ENCODE results near the gene MICAL2.
"Not testable (repeated sequence)": the region's sequence is repeated elsewhere in the genome, so short reads cannot be mapped to it uniquely, and the experiment has no call there.

MICAL2 gene

DNA sequence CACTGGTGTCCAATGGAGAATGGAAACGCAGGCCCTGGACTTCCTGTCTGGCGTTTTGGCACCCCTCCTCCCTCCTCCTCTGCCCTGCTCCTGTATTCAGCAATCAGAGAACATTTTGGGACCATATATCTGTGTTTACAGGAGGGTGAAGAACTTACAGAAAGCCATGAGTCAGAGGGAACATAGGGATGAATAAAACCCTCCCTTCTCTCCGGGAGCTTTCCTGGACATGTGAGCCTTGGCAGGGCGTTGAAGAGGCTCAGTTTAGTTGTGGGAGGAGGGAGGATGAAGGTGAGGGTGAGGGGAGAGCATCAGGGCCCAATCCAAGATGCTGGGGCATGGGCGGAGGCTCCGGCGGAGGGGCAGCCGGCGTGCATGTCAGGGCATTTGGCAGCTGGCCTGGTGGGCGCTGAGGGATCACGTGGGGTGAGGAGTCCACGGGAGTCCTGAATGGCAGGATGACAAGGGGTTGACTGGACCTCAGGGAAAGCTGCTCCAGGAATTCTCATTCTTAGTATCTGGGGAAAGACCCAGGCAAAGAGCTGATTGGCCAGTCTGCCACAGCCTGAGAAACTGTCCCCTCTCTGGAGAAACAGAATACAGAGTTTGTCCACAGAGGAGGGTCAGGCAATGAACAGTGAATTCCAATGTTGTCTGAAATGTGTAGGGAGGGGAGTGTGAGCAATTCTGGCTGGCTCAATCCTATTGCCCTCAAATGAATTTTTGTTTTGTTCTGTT is 28.9 kb downstream of the MICAL2 start:
- no peak for DNase-seq

DNA sequence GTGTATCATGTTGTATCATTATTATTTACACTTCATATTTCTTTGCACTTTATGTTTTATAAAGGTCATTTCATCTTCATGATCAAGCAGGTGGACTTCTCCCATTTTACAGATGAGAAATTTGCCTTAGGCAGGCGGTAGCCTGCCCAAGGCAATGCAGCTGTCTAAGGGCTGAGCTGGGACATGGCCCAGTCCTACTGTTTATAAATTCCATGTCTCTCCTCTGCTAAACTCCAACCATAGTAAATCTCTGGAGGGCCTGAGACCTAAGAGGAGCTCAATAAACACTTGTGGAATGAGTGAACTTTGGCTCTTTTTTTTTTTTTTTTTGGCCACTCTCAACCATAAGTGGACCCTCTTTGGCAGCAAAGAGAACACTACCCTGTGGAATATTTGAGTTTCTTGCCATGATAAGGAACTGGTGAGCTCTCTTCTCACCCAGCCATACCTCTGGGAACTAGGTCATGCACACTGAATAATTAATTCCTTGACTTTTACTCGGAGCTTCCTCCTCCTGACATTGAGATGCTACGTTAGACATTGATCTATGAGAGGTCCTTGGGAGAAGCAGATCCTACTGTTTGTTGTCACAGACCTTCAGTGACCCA is 29.9 kb downstream of the MICAL2 start:
- no peak for DNase-seq

DNA sequence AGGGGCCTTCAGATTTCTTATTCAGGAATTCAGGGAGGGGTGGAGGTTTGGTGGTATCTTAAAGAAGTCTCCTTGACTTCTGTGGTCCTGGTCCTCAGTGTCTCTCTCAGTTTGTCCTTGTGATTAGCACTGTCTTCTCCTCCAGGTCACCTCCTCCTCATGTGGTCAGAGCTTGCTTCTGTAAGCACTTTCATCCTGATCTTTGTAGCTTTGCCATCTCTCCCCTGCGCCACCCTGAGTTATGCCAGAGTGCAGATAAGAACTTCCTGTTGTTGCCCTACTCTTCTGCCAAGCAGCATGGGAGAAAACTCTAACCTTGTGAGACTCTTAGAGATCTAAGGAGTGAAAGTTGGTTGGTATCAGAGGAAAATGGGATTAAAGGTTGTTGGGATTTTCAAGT is 30.9 kb downstream of the MICAL2 start:
- DNase-seq = peak; percentile 37

DNA sequence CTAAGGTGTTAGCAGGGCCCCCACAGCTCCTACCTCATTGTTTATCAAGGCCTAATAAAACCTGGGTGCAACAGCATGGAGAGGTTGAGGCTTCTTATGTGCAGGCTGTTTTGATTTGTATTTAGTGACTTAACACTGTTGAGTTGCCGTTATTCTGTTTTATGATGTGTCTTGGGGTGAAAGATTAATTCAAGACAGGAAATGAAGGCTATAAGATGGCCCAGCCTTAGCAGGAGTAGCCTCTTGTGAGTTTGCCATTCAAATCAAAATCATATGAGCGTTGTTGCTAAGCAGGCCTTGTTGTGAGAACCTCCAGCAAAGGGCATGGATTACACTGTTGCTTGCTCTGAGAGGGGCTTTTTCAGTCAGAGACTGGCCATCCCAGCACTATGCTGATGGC is 31.8 kb downstream of the MICAL2 start:
- no peak for DNase-seq

DNA sequence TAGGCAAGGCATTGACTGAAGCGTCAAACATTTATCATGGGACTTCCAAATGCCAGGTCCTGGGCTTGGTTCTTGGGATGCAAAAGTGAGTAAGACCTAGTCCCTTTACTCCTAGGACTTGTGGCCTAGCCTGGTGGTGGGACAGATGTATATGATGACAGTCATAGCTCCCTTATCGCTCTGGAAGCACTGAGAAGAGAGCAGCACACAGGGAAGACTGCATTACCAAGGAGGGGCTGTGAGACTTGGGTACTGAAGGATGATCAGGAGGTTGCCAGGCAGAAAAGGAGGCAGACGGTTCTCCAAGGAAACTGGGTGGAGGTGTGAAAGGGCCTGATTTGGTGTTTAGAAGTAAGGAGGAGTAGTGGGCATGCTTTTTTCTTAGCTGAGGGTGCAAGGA is 32.5 kb downstream of the MICAL2 start:
- no peak for DNase-seq

DNA sequence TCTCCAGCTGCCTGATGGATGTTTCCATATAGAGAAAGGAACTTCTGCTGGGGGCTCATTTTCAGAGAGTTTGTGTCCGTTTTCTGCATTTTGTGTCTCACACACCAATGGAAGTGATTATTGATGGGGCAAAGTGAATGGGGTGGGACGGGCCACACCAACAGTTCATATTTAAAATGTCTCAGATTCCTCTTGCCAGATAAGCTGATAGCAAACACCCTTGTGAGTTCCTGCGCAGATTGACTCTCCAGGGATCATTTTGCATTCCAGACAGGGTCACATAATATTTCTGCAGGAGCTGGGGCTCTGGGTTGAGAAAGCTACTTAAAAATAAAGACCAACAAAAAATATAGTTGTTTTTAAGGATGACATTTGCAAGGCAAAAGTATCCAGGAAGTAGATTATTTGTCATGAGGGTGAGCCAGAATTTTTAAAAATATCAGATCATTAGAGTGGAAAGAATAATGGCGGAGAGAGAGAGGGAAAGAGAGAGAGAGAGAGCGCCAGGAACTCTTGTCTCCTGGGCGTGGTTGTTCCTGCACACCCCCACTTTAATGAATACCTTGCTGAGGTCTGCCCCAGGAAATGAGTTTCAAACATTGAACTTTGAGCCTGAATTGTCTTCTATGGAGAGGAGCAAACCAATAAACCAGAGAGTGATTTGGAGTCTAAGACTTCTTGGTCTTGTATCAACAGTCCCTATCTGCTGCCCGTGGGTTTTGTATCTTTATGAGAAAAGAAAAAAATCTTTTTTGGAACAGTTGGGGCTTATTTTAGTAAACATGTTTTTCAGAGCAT is 33.3 kb downstream of the MICAL2 start:
- no peak for DNase-seq

DNA sequence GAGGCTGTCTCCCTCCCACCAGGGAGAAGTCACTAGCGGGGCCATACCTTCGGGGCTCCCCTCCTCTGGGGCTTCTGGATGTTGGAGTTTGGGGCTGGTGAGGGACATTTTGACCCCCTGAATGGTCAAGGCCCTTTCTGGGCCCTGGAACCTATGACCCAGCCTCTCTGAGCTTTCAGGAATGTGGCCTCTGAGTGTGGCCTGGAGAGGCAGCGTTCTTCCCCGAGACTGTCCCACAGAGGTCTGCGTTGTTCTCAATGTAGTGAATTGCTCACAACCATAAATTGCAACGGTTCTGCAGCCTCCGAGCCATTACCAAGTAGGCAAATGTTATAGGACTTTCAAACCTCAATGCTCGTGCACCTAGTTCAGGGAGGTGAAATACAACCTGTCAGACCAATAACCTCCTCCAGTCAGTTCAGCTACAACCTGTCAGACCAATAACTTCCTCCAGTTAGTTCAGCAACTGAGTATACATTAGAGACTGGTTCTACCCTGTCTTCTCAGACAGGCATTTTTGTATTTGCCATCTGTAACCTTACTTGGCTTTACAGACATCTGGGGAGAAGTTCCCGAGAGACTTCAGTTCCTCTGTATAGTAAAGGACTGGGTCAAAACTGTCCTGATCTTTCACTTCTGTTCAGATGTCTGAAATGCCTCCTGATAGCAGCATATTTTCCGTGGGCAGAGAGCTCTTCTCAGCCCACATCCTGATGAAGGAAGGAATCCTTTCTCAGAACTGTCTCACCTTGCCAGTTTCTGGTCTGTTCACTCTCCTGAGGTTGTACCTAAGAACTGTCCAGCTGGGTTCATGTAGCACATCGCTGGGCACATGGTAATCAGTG is 34.2 kb downstream of the MICAL2 start:
- no peak for DNase-seq

DNA sequence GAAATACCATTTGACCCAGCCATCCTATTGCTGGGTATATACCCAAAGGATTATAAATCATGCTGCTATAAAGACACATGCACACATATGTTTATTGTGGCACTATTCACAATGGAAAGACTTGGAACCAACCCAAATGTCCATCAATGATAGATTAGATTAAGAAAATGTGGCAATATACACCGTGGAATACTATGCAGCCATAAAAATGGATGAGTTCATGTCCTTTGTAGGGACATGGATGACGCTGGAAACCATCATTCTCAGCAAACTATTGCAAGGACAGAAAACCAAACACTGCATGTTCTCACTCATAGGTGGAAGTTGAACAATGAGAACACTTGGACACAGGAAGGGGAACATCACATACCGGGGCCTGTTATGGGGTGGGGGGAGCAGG is 36.3 kb downstream of the MICAL2 start:
- not testable (repeated sequence) for DNase-seq

DNA sequence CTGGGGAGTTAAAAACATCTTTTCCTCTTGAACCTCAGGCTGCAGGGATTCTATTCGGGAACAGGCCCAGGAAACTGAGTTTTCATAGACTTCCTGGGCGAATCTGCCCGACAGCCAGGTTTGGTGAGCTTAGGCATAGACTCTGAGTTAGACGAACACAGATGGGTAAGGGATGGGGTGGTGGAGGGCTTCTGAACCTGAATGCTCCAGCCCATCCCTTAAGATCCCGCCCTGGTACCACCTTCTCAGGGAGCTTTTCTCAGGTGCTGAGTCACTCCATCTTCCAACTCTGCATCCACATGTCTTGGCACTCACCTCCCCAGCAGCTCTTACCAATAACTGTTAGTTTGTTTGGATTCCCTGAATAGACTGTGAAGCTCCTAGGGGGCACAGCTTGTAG is 37.4 kb downstream of the MICAL2 start:
- DNase-seq = no peak

DNA sequence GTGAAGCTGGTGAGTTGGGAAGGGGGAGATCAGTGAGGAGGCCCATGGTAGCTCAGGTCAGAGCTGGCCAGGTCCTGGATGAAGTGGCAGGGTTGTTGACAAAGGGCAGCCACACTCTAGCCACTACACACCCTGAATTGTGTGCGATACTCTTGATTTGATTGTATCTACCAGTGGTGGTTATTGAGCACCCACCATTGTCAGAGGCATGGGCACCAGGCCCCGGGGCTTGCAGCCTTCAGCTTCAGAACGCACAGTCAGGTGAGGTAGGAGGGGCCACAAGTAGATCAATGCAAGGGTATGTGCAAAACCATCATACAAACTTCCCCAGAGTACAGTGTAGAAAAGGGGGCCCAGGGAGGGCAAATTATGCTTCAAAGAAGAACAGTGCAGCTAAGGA is 38.1 kb downstream of the MICAL2 start:
- no peak for DNase-seq

DNA sequence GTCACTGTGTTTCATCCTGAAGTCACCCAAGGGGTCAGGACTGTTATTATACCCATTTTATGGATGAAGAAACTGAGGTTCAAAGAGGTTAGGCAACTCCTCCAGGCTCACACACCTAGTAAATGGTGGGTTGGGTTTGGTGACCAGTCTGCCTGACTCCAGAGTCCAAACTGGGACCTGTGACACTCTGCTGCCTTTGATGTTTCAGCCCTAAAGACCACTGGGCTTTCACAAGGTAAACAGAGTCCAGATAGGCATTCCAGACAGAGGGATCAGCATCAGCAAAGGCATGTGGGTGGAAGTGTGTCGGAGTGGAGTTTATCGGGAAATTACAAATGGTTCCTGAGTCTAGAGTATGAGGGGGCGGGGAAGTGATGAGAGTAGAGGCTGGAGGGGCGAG is 38.5 kb downstream of the MICAL2 start:
- no peak for DNase-seq

DNA sequence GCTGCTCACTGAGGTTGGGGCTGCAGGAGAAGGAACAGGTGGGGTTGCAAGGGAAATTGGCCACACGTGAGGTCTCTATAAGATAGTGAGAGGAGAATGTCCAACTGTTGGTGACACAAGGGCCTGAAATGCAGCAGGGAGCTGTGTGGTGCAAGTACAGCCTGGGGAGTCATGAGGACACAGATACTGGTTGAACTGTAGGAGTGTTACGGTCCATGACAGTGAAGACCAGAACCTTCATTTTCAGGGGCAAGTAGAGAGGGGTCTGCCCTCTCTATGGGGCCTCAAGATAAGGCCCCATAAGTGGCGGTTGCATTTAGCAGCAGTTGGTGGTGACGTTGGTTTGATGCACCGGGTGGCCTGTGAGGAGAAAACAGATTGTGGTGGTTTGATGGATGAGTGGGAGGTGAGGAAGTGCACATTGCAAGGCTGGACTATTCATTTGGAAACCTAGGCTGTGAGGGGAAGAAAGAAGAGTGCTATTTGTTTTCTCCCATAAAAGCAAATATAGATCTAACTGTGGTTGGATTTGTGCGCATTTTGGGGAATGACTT is 39.4 kb downstream of the MICAL2 start:
- no peak for DNase-seq

DNA sequence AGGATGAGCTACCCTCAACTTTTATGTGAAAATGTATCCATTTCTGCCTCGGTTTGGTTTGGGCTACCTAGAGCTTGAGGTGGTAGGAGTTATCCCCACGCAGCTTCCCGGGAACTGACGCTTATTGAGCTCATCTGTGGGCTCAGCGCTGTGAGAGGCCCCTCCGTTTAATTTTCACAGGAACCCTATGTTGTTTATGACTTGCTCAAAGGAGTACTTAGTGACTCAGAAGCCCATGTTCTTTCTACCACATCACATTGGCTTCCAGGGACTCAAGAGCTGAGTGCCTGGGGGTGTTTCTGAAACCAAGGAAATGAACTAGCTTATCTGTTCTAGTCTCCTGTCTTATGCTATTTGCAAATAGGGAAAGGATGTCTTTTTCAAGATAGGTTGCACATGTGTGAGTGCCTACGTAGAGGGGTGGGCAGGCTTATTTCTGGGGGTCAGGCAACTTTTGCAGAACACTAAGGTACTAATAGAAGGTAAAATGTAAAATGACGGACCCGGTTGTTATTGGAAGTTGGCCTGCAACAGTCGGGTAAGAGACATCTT is 40.5 kb downstream of the MICAL2 start:
- no peak for DNase-seq

DNA sequence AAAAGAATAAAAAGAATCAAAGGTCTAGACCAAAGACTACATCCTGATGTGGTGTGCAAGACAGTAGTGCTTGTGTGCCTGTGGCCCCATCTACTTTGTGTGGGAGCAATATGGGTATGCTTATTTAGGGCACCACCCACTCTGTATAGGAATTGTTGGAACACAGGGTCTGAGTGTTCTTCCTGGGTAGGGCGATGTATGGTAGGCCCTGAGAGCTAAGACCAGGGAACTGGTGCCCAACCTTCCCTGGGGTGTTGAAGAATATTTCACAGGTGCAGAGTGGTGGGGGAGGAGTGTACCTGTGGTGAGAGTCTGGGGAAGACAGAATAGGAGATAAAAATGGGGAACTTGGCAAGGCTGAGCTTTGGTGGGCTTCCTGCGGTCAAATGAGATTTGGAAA is 41.9 kb downstream of the MICAL2 start:
- DNase-seq = no peak

DNA sequence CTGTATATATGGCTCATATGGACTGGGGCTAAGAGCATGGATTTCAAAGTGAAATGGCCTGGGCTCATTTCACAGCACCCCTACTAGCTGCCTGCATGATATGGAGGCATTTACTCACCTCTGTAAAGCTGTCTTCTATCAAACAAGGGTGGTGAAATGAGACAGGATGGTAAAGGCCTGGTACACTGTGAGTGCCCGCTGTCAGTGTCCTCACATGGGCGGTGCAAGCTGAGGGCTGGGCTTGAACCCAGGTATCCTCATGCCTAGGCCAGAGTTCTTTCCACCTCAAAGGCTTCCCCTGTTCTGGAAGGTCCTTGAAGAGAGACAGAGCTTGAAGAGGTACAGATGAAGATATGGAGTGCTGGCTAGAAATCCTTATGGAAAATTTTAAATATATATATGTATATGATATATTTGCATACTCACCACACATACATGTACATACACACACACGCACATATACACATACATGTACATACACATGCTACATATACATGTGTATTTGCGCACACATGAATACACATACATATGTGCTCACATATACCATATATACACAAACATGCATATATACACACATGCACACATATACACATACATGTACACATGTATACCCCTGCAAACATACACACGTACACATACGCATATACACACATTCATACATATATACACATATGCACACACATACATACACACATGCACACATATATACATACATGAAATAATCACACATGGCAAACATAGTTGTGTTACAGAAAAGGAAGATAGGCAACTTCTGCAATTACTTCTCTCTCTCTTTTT is 44.7 kb downstream of the MICAL2 start:
- no peak for DNase-seq

DNA sequence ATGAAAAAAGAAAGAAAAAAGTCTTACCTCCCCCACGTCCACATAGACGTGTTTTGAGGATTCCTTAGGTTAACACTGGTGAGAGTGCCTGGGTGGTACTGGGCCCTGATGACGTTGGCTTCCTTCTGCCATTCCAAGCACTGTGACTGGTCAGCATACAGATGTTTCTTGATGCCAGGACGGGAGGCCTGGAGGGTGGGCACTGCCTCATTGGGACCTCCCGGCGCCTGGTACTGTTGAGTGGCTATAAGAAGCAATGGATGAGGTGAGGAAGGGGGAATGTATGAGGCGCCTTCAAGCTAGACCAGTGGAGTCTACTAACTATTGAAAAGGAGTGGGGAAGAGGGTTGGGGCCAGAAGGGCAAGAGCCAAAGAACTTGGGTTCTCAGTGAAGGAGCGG is 45.3 kb downstream of the MICAL2 start:
- DNase-seq = no peak

DNA sequence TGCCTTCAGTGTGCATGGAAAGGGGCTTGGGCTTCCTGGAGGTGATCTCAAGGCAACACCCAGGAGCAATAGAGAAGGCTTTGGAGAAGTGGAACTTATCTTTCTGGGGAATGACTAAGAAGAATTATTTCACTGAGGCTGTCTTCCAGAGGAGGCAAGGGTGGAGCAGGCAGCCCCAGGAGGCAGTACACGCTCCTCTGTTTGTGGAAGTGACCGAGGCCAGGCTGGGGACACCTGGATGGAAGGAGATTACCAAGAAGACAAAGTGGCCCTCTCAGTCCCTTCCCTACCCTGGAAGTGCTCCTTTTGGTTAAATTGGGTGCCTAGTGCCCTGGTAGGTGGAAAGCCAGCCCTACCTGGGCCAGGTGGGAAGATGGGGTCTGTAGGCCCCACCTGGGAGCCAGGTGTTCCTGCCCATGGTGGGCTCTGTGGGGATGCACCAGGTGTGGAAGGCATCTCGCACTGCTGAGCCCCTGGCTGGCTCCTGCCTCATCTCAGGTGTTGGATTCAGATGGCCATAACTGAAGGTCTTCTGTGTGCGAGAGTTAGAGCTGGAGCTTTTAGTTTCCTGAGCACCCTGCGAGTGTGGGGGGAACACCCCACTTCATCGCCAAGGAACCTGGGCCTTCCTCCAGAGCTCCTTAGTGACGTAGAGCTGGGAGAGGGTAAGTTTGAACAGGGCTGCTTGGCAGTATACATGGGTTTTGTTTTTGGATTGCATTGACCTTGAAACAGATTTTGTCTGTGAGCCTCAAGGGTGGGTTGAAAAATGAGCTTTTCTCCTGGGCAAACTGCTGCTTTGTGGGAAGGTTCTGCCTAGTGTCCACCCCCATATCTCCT is 46.1 kb downstream of the MICAL2 start:
- DNase-seq = no peak

DNA sequence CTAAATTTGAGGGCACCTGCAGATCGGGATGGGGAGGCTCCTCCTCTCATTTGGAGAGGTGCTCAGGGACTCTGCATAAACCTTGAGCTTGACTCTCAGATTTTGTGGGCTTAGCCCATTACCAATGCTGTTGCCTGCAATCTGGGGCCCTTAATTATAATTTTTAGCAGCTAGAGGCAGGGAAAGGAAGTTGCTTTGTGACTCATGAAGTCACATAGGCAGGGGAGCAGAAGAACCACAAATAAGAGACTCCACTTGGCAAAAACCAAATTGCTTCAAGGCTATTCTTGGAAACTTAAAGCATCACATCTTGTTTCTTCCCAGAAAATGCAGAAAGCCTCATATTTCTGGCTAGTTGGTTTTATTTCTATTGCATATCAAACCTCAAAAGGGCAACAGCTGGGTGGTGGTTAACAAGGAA is 46.9 kb downstream of the MICAL2 start:
- DNase-seq = peak; percentile 14

DNA sequence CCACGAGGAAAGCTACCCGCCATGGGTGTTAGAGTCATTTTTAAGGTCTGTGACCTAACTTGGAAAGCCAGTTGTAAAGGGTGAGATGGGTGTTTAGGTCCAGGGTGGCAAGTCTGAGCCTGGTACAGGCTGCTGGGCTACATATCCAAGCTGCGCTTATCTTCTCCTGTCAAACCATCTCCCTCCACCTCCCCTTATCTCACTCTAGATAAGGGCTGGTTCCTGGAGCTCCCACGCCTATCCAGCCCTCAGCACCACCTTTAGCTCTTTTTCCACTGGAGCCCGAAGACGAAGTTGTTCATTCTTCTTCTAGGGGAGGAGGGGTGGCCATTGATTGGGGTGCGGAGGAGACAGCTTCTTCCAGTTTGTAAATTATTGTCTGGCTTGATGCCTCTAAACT is 48.5 kb downstream of the MICAL2 start:
- no peak for DNase-seq

DNA sequence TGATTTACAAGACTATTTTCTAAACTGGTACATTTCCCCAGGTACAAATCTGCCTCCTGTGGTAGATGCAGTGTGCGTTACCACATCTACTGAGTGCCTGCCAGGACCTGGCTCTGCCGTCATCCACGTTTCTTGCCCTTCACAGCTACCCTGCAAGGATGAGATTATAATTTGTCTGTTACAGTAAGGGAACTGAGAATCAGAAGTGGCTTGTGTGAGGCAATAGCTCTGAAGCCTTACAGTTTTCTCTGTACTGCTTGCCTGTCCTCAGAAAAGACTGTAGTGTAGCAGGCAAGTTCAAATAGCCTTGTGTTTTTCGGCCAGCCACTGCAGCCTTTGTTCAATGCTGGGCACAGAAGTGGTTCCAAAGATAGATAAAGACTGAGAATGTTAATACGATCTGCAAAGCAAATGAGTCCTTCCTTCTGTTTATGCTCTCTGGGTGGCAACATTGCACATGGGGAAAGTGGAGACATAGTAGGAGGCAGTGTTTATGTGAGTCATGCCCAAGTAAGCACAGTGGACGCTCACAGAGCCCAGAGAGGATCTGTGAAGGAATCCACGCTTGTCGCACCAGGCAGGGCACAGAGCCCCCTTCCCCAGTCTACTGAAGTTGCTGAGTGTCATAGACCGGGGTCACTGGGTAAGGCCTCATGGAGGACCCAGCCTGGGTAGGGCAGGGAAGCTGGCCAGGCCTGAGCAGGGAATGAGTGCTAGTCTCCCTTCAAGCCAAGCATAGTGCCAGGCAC is 49.1 kb downstream of the MICAL2 start:
- DNase-seq = no peak
